Omental fat pad (tissue), 4 donors: Measurements from ENCODE around the gene BABAM1. TPM values are rescaled to one million over a fixed set of nuclear protein-coding genes. Genes with fewer than 3 reads are reported as not detected.

Experiments used
- ATAC-seq: fragments of 150-250 bp; one replicate; pipeline ENCODE4 v1.9.1; 2016; ENCODE audit warnings: mild to moderate bottlenecking, moderate library complexity; ENCODE audit not compliant: low FRiP score
- DNase-seq: peaks from one replicate; pipeline ENCODE4 v3.0.0-alpha.2; 2019; ENCODE audit warnings: low spot score
- total RNA-seq, 4 donors: library from RNA; depleted of rRNA; stranded (reverse); fragments of >200 nt; gene quantifications; one replicate each; pipeline ENCODE4 v1.1.0, GENCODE V29; 2016
- TF ChIP-seq, protein P1 (sequence below), 3 donors: fragments of 450-650 bp; IDR thresholded peaks; one replicate each; pipeline ENCODE4 v1.5.1; 2016 to 2017; ENCODE audit warnings: antibody characterized with exemption in 3 of 3, mild to moderate bottlenecking in 3 of 3, moderate library complexity in 2 of 3

BABAM1 gene
- total RNA-seq = 10 to 100 TPM; 46.0 to 62.1 (median 59.1) TPM

DNA sequence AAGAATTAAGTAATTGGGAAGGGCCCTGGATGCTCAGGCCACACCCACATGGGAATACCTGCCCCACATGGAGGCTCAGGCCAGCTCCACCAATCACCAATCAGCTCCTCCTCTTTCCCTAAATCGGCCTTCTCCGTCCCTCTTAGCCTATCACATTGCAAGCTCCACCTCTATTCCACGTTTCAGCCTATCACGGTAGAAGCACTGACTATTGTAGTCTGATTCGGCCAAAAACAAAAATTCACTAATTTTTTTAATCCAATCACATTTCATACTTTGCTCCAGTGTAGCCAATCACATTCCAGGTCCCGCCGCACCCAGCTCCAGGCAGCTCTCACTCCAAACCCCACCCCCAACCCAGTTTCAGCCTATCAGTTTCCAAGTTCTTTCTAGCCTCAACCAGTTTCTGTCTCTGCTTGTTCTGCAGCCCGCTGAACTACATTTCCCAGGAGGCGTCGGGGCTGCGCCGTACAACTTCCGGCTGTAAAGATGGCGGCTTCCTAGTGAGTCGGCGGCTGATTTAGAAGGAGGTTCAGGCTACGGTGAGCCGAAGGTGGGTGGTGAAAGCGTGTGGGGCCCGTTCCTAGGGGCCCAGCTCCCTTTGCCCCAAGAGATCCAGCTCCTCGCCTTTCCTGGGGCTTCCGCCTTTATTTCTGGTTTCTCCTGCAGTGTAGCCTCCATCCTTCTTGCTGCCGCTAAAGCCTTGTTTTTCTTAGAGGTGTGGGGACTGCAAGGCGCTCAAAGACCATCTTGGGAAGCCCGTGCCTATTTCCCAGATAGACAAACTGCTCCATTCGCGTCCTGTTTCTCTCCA, at the start of gene BABAM1:
Gene BABAM1, plus strand, starts transcription at position 469 of the 814 bp plus-strand sequence. CDS start 1,364 bp downstream, outside the sequence.
- TF ChIP-seq, protein P1, sequence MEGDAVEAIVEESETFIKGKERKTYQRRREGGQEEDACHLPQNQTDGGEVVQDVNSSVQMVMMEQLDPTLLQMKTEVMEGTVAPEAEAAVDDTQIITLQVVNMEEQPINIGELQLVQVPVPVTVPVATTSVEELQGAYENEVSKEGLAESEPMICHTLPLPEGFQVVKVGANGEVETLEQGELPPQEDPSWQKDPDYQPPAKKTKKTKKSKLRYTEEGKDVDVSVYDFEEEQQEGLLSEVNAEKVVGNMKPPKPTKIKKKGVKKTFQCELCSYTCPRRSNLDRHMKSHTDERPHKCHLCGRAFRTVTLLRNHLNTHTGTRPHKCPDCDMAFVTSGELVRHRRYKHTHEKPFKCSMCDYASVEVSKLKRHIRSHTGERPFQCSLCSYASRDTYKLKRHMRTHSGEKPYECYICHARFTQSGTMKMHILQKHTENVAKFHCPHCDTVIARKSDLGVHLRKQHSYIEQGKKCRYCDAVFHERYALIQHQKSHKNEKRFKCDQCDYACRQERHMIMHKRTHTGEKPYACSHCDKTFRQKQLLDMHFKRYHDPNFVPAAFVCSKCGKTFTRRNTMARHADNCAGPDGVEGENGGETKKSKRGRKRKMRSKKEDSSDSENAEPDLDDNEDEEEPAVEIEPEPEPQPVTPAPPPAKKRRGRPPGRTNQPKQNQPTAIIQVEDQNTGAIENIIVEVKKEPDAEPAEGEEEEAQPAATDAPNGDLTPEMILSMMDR (IDR thresholded peaks at IDR 0.05) = peak in 1 of 3 donors; percentile 31
- DNase-seq (peak; percentile 92), ATAC-seq (peak; percentile 99)

DNA sequence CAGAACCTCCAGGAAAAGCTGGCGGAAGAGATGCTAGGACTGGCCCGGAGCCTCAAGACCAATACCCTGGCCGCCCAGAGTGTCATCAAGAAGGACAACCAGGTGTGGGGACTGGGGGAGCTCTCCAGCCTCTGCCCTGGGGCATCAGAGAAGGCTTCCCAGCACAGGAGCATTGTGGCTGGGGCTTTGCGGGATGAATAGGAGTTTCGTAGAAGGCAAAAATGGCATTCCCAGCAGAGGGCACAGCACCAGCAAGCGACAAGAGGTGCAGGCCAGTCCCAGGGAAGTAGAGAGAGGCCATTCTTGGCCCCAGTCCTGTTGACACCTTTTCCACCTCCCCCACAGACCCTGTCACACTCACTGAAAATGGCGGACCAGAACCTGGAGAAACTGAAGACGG, 48.0 kb upstream of the BABAM1 start:
- no peak for DNase-seq
- no peak for ATAC-seq
- TF ChIP-seq, protein P1 (IDR thresholded peaks at IDR 0.05) = no peak

DNA sequence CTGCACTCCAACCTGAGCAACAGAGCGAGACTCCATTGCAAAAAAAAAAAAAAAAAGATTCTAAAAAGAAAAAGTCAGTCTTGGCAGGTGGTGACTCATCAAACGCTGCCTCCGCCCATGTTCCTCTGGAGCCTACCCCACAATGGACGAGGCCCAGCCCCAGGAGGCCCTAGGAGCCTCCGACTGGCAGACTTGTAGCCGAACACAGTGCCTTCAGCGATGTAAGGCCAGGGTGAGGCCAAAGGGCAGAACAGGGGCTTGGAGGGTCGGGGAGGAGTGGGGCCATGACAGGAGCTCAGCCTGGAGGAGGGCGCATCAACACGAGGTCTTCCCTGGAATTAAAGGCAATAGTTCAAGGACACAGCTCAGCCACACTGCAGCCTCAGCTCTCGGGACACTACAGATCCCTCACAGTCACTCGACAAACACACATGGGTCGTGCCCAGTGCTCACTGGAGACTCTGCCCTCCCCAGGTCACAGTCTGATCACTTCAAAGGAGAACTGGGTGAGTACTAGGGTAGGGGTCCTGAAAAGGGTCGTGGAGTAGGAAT, 47.0 kb upstream of the BABAM1 start:
- ATAC-seq (peak; percentile 41), DNase-seq (no peak)
- TF ChIP-seq, protein P1 (IDR thresholded peaks at IDR 0.05) = no peak

DNA sequence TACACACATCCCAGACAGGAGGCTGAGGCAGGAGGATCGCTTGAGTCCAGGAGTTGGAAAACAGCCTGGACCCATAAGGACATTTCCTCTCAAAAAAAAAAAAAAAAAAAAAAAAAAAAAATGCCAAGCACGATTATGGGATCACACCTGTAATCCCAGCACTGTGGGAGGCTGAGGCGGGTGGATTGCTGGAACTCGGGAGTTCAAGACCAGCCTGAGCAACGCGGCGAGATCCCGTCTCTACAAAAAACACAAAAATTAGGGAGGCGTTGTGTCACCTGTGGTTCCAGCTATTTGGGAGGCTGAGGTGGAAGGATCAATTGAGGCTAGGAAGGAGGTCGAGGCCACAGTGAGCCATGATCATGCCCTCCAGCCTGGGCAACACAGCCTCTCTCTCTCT, 42.2 kb upstream of the BABAM1 start:
- no peak for ATAC-seq
- TF ChIP-seq, protein P1 (IDR thresholded peaks at IDR 0.05) = no peak
- no peak for DNase-seq

DNA sequence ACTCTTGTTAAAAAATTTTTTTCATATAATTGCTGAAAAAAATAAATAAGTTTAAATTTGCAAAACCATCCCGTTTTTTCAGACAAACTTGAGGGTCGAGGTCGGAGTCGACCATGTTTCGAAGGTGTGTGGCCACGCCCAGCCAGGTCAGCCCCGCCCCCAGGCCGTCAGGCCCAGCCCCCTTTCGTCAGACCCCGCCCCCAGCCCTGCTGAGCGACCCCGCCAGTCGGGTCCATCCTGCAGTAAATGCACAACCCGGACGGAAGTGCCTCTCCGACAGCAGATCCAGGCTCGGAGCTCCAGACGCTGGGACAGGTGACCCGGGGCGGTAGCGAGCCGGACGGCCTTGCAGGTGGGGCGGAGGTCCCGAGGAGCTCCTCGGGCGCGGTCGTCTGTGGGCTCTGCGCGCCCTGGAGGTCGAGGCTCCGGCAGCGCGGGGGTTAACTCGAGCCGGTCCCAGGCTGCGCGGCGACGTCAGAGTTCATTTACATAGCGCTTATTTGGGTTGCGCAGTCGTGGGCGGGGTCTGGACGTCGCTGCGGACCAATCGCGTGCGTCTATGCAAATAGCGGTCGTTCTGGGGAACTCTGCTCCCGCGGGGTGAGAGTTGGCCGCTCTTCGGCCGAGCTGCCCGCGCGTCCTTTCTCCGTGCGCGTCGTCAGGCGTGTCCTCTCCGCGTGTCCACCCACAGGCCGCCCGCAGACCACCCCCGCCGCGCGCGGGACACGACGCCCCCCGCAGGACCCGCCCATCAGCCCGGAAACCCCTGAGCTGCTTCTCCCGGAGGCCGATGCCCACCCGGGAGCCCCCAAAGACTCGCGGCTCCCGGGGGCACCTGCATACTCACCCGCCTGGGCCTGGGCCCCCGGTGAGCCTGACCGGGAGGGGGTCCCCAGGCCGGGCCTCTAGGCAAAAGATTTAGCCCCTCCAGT, 41.0 kb upstream of the BABAM1 start, which contains the start of gene OCEL1:
Gene OCEL1, plus strand, starts transcription at position 225 of the 932 bp plus-strand sequence. Its CDS starts 22 bp downstream, at position 247.
- ATAC-seq (peak; percentile 98), DNase-seq (peak; percentile 96)
- TF ChIP-seq, protein P1 (IDR thresholded peaks at IDR 0.05) = no peak

DNA sequence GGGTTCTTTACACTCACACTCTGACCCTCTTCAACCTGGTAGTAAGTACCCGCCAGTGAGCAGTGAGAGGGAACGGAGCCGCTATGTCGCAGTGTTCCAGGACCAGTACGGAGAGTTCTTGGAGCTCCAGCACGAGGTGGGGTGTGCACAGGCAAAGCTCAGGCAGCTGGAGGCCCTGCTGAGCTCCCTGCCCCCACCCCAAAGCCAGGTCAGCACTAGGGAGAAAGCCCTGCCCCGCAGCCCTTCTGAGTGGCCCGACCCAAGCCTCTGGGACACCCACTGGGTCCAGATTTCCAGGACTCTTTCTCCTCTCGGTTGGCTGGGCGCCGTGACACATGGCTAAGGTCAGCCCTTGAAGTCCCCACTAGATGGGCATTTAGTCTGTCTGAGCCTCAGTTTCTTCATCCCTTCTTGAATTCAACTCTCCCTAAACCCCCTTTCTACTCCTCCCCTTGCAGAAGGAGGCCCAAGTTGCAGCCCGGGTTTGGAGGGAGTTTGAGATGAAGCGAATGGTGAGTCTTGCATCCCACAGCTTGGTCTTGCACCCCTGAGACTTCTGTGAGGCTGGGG, 39.4 kb upstream of the BABAM1 start:
- no peak for ATAC-seq
- DNase-seq = no peak
- TF ChIP-seq, protein P1 (IDR thresholded peaks at IDR 0.05) = no peak
